Endothelial cell (in vitro differentiated cells): ENCODE results near the gene AGPAT2. TPM values are rescaled to one million over a fixed set of nuclear protein-coding genes. Genes with fewer than 3 reads are reported as not detected.

Experiments
- DNase-seq: peaks from one replicate; pipeline ENCODE4 v3.0.0; 2021; ENCODE audit warnings: low spot score
- H3K27ac Mint-ChIP-seq: one replicate; pipeline ENCODE4 v1.8.0; 2021; ENCODE audit warnings: mixed read lengths, inconsistent platforms; ENCODE audit not compliant: unreplicated experiment
- H3K27me3 Mint-ChIP-seq: one replicate; pipeline ENCODE4 v1.8.0; 2021; ENCODE audit warnings: mild to moderate bottlenecking, moderate library complexity, mixed read lengths, inconsistent platforms; ENCODE audit not compliant: unreplicated experiment
- H3K36me3 Mint-ChIP-seq: one replicate; pipeline ENCODE4 v1.8.0; 2021; ENCODE audit warnings: mild to moderate bottlenecking, low read depth, mixed read lengths, inconsistent platforms; ENCODE audit not compliant: unreplicated experiment
- H3K4me1 Mint-ChIP-seq: one replicate; pipeline ENCODE4 v1.8.0; 2021; ENCODE audit warnings: mild to moderate bottlenecking, mixed read lengths, inconsistent platforms; ENCODE audit not compliant: unreplicated experiment
- H3K4me3 Mint-ChIP-seq: one replicate; pipeline ENCODE4 v1.8.0; 2021; ENCODE audit warnings: mild to moderate bottlenecking, mixed read lengths, inconsistent platforms; ENCODE audit not compliant: unreplicated experiment
- H3K9me3 Mint-ChIP-seq: one replicate; pipeline ENCODE4 v1.8.0; 2021; ENCODE audit warnings: mixed read lengths, inconsistent platforms; ENCODE audit not compliant: unreplicated experiment
- total RNA-seq: library from RNA; stranded (reverse); fragmentation: NEBNext Ultra II Directional; extraction: Animal tissue kit (Norgen Biotek cat#: 25700); gene quantifications from one replicate; pipeline ENCODE4 v1.2.1, GENCODE V29; 2021; ENCODE audit not compliant: unreplicated experiment
- TF ChIP-seq, protein P1 (sequence below): fragments of 200-600 bp; sonication (generic); IDR thresholded peaks from one replicate; pipeline ENCODE4 v1.5.0; 2021; ENCODE audit warnings: antibody characterized with exemption; ENCODE audit not compliant: unreplicated experiment

The AGPAT2 gene
- total RNA-seq, 1 donor from 2014 or later, result 38.9 TPM

DNA sequence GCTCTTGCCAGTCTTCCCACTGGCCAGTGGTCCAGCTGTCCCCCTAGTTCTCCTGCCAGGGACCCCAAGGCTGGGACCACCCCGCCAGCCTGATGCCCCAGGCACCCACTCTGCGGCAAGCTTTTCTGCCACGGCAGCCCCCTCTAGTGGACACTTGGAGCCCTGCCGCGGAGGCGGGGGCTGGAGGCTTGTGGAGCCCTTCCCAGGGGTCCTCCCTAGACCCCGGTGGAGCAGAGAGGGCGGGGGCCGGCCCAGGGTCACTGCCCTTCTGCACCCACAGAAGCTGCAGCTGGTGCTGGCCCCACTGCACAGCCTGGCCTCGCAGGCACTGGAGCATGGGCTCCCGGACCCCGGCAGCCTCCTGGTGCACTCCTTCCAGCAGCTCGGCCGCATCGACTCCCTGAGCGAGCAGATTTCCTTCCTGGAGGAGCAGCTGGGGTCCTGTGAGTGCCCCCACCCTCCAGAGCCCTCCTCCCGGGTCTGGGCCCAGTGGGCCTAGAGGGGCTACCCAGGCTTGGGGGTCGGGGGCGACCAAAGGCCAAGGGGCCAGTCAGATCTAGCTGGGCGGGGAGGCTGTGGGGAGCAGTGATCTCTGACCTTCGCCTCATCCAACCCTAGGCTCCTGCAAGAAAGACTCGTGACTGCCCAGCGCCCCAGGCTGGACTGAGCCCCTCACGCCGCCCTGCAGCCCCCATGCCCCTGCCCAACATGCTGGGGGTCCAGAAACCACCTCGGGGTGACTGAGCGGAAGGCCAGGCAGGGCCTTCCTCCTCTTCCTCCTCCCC is 15.4 kb downstream of the AGPAT2 start:
- Mint-ChIP-seq H3K4me3 (no peak overlapping the region), H3K4me1 (peaks cover 20% of the 10 kb centered on the region), H3K9me3 (no peaks in the 10 kb centered on the region), H3K36me3 (peaks cover 25% of the 10 kb centered on the region), H3K27me3 (peaks cover 83% of the 10 kb centered on the region), H3K27ac (peak overlapping the region; percentile 30)
- peak; percentile 72 for DNase-seq
- TF ChIP-seq, protein P1, sequence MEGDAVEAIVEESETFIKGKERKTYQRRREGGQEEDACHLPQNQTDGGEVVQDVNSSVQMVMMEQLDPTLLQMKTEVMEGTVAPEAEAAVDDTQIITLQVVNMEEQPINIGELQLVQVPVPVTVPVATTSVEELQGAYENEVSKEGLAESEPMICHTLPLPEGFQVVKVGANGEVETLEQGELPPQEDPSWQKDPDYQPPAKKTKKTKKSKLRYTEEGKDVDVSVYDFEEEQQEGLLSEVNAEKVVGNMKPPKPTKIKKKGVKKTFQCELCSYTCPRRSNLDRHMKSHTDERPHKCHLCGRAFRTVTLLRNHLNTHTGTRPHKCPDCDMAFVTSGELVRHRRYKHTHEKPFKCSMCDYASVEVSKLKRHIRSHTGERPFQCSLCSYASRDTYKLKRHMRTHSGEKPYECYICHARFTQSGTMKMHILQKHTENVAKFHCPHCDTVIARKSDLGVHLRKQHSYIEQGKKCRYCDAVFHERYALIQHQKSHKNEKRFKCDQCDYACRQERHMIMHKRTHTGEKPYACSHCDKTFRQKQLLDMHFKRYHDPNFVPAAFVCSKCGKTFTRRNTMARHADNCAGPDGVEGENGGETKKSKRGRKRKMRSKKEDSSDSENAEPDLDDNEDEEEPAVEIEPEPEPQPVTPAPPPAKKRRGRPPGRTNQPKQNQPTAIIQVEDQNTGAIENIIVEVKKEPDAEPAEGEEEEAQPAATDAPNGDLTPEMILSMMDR, result peak; percentile 74

DNA sequence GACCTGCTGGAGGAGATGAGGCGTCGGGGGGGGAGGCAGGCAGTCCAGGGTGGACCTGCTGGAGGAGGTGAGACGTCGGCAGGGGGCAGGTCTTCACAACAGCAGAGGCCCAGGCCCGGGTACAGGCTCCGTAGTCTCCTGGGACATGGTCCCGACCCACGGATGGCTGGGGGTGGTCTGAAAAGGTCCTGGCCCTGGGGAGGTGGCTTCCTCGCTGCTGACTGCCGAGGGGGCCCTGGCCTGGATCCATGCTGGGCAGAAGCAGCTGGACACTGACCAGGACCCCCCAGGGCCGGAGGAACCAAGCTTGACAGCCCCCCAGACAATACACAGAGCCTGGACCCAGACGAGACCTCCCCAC is 16.0 kb downstream of the AGPAT2 start:
- H3K9me3 Mint-ChIP-seq, result no peaks in the 10 kb centered on the region
- DNase-seq, result no peak
- H3K4me3 Mint-ChIP-seq, result peak overlapping the region; percentile 51
- peaks cover 26% of the 10 kb centered on the region for H3K36me3 Mint-ChIP-seq
- H3K27ac Mint-ChIP-seq, result no peak overlapping the region
- H3K27me3 Mint-ChIP-seq, result peaks cover 82% of the 10 kb centered on the region
- TF ChIP-seq, protein P1, result no peak
- peaks cover 19% of the 10 kb centered on the region for H3K4me1 Mint-ChIP-seq

DNA sequence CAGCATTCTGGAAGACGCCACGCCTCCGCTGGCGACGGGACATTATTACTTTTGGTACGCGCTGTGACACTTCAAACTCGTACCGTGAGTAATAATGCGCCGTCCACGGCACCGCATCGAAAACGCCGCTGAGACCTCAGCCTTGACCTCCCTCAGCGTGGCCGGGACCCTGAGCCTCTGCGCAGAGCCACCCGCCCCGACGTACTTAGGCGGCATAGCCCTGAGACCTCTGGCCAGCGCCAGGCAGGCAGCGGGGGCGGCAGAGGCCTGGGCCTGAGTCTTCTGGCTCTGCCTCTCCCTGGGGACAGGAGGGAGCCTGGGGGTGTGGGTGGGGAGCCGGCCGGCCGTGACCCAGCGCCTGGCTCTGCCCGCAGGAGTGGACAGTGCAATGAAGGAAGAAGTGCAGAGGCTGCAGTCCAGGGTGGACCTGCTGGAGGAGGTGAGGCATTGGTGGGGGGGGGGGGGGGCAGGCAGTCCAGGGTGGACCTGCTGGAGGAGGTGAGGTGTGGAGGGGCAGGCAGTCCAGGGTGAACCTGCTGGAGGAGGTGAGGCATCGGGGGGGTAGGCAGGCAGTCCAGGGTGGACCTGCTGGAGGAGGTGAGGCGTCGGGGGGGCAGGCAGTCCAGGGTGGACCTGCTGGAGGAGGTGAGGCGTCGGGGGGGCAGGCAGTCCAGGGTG is 16.5 kb downstream of the AGPAT2 start:
- Mint-ChIP-seq H3K4me3 (peak overlapping the region; percentile 51), H3K36me3 (peaks cover 26% of the 10 kb centered on the region), H3K27ac (peak overlapping the region; percentile 18), H3K4me1 (peaks cover 19% of the 10 kb centered on the region), H3K27me3 (peaks cover 77% of the 10 kb centered on the region), H3K9me3 (no peaks in the 10 kb centered on the region)
- no peak for DNase-seq
- TF ChIP-seq, protein P1, result no peak

DNA sequence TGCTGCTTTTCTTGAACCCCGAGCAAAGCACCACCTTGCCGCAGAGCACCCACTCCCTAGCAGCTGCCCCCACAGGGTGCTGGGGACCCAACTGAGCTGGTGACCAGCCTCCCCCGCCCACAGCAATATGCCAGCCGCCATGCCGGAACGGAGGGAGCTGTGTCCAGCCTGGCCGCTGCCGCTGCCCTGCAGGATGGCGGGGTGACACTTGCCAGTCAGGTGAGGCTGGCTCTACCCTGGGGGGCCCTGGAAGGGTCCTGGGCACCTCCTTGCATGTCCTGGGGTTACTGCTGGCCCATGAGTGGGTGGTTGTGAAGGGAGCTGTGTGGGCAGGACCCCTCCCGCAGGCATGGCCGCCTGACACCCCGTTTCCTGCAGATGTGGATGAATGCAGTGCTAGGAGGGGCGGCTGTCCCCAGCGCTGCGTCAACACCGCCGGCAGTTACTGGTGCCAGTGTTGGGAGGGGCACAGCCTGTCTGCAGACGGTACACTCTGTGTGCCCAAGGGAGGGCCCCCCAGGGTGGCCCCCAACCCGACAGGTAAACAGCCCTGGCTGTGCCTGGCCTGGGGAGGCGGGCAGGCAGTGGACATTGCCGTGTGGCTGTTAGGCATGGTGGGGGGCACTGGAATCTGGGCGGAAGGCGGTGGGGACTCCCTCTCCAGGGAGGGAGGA is 17.3 kb downstream of the AGPAT2 start:
- TF ChIP-seq, protein P1, result no peak
- Mint-ChIP-seq H3K36me3 (peaks cover 26% of the 10 kb centered on the region), H3K4me3 (peak overlapping the region; percentile 74), H3K27me3 (peaks cover 73% of the 10 kb centered on the region), H3K27ac (peak overlapping the region; percentile 18), H3K4me1 (peaks cover 18% of the 10 kb centered on the region), H3K9me3 (no peaks in the 10 kb centered on the region)
- DNase-seq, result no peak
